GM19438 (cell line): ENCODE measurements around the gene CDCP2.

Experiments used
- ATAC-seq: cut with Tn5 transposase; IDR thresholded peaks from one replicate; pipeline ENCODE4 v1.9.1; 2021; ENCODE audit warnings: low read depth; ENCODE audit not compliant: unreplicated experiment

The CDCP2 gene

DNA sequence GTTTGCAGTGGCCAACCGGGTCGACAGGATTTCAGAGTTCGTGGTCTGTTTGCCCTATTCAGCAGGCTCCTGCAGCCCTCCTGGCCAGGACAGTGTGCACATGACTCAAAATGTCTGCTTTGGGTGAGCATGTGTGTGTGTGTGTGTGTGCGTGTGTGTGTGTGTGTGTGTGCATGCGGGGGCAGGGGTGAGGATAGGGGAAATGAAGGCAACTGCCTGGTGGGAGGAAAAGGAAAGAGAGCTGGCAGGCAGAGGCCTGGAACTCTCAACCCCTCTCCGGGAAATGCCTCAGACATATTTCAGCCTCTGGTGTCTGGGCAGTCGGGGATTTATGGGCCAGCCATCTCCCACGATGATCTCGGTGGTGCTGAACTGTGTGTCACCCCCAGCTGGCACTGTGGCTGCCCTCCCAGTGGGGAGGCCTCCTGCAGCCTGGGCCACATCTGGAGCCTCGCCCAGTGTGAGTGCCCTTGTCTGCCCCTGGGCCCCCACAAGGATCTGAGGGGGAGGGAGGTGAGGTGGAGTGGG, 15.2 kb downstream of the CDCP2 start:
- no peak for ATAC-seq

DNA sequence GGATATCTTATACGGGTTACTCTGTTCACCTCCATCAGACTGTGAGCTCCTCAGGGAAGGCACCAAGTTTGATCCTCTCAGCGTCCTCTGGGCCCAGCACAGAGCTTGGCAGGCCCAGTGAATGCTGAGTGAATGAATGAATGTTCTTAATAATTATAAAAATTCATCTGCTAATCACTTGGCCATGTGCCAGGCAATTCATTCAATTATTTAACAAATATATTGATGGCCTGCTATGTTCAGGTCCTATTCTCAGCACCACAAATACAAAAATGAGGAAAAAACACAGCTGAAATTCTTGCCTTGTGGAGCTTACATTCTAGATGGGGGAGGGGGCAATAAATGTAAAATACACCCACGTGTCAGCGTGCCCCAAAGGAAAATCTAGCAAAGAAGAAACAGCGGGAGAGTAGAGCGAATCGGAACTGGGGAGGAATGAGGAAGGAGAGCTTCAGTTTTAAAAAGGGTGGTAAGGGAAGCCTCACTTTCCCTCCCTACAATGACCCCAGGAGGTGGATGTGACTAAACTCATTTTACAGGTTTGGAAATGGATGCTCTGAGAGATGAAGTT, 15.8 kb downstream of the CDCP2 start:
- no peak for ATAC-seq

- ATAC-seq: no peak
Observed at GRCh38 chr1:54136269-54136896, 16.4 kb downstream of the CDCP2 start.

DNA sequence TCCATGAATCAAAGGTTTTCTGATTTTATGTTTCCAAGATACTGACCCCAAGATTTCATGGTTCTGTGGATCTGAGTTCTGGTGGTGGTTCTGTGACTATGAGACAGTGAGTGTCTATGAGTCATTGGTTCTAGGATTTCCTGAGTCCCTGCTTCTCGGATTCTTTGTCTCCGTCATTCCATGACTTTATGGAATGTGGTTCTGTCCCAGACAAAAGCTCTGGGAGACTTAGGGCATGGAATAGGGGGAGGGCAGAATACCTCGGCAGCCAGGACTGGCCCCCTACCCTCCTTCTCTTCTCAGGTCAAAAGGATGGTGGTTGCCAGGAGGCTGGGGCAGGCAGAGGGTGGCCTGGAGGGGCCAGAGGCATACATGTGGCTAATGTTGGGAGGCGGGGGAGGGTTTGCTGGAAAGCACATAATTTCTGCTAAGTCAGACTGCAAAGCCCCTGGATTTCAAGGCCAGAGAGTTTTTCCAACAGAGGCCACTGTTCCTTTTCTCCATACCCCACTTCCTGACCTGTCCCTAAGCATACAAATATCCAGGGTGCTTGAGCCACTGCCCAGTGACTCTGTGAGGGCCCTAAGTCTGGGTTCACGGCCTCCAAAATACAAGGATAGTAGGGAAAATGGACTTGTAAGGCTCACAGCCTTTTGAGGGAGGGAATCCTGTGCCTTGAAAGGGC, 17.2 kb downstream of the CDCP2 start:
- no peak for ATAC-seq

GRCh38 chr1:54134295-54134694, 18.5 kb downstream of the CDCP2 start:
- no peak for ATAC-seq

GRCh38 chr1:54132495-54132894, 20.3 kb downstream of the CDCP2 start:
- ATAC-seq: no peak

- no peak for ATAC-seq
Observed at GRCh38 chr1:54131419-54131818, 21.4 kb downstream of the CDCP2 start.

- ATAC-seq: no peak
Observed at GRCh38 chr1:54129858-54130257, 22.9 kb downstream of the CDCP2 start.

GRCh38 chr1:54127594-54128300, 25.1 kb downstream of the CDCP2 start:
- ATAC-seq: no peak

- ATAC-seq: no peak
Observed at GRCh38 chr1:54126271-54126815, 26.5 kb downstream of the CDCP2 start.

- no peak for ATAC-seq
Observed at GRCh38 chr1:54125386-54126070, 27.3 kb downstream of the CDCP2 start.

DNA sequence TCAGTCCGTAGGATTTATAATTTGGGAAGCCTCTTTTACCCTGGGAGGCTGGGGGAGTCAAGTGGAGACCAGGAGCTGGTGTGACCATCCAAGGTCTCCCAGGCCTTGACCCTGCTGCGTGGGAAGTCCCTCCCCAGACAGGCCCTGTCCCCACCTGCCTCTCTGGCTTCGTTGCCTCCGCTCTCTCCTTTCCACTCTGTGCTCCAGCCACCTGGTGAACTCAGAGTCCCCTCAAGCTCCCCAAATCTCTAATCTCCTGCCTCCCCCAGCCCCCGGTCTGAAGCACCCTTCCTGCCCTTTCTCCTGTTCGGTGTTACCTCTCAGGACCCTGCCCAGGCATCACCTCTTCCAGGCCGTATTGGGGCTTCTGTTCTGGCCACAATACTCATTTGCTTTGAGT, 27.9 kb downstream of the CDCP2 start:
- no peak for ATAC-seq

- ATAC-seq: no peak
Observed at GRCh38 chr1:54124472-54124871, 28.3 kb downstream of the CDCP2 start.

DNA sequence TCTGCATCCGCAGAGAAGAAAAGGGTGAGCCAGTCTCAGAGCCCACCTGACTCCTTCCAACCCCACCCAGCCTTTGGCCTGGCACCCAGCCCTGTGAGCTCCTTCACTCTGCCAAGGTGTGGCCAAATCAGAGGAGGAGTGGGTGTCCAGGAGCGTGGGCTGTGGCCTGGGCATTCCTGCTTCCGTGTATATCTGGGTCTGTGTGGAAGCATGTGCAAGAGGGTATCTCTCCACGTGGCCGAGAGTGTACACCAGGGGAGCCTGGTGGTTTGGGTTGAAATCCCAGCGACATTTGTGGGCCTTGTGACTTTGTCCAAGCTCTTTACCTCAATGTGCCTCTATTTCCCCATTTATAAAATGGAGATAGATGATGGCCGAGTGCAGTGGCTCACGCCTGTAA, 29.8 kb downstream of the CDCP2 start:
- ATAC-seq: no peak

DNA sequence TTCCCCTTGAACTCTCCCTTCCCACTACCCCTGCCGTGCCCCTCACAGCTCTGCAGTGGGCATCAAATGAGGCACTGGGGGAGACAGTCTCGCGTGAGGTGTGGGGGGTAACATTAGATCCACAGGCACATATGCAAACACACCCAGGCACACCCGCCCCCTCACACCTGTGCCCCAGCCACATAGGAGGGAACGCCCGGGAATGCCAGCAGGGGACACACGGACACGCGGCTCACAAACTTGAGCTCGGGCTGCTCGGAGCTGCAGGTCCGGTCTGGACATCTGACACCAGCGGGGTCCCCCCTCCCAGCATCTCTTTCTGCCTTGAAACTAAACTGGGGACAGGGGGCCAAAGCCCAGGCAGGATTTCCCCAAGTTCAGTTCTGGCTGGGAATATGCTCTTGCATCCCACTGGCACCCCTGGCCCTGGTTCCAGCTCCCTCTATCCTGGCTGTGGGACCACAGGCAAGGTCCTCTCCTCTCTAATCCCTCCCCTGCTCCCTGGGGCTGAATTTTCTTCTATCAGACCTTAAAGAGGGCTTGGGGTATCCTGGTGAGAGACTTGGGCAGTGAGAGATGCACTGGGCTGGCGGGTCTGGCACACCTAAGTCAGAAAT, 30.6 kb downstream of the CDCP2 start:
- ATAC-seq: no peak

- ATAC-seq: no peak
Observed at GRCh38 chr1:54121482-54122134, 31.2 kb downstream of the CDCP2 start.

GRCh38 chr1:54120698-54121481, 31.9 kb downstream of the CDCP2 start:
- ATAC-seq: no peak

DNA sequence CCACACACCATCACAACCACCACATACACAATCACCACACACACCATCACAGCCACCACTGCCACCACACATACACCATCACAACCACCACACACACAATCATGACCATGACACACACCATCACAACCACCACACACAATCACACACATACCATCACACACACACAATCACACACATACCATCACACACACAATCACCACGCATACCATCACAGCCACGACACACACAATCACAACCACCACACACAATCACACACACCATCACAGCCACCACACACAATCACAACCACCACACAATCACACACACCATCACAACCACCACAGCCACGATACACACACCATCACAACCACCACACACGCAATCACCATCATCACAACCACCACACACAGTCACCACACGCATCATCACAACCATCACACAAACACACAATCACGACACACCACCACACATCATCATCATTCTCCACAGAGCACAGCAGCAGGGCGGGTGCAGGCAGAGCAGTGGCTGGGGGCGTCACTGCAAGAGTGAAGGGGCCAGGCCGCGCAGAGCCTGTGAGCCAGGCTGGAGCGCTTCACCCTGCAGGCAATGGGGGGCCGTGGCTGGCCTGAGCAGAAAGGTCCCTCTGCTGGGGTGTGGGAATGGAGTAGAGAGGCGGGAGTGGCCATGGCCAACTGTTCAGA, 32.6 kb downstream of the CDCP2 start:
- no peak for ATAC-seq
